Fibroblast of lung (primary cell): ENCODE data around the gene RET. TPM values are rescaled to one million over a fixed set of nuclear protein-coding genes. Genes with fewer than 3 reads are reported as not detected.

ENCODE experiments used
- DNase-seq, 2 donors: peaks; one replicate each; pipeline versions ENCODE4 v3.0.0 to v3.0.0-alpha.2; 2010; ENCODE audit warnings: low read depth in 2 of 2
- H2AFZ ChIP-seq: 2 replicates; pipeline ENCODE4 v1.5.1; 2012; ENCODE audit warnings: low read length, control low read depth, inconsistent platforms
- H3K27ac ChIP-seq: 2 replicates; pipeline ENCODE4 v1.5.1; 2011; ENCODE audit warnings: low read length, control low read depth; ENCODE audit not compliant: insufficient read depth
- H3K27me3 ChIP-seq: 2 replicates; pipeline ENCODE4 v1.5.1; 2011; ENCODE audit warnings: mild to moderate bottlenecking, low read length; ENCODE audit not compliant: control insufficient read depth, insufficient read depth
- H3K36me3 ChIP-seq: 2 replicates; pipeline ENCODE4 v1.5.1; 2011; ENCODE audit warnings: low read length; ENCODE audit not compliant: control insufficient read depth, insufficient read depth
- H3K4me1 ChIP-seq: 2 replicates; pipeline ENCODE4 v1.5.1; 2011; ENCODE audit warnings: low read length; ENCODE audit not compliant: control insufficient read depth, insufficient read depth; ENCODE audit errors: extremely low read depth
- H3K4me2 ChIP-seq: 2 replicates; pipeline ENCODE4 v1.5.1; 2011; ENCODE audit warnings: low read length, control low read depth; ENCODE audit not compliant: insufficient read depth; ENCODE audit errors: extremely low read depth
- H3K4me3 ChIP-seq, 4 experiments: fragments of 200-600 bp in 1 of 4; sonication (generic) in 1 of 4; replicated peaks in 1 of 4; 2 replicates each; pipeline ENCODE4 v1.5.1; 2011 to 2016; ENCODE audit warnings: low read length in 4 of 4, low read depth in 3 of 4, mild to moderate bottlenecking in 3 of 4, control low read depth in 2 of 4, inconsistent platforms in 1 of 4, mixed read lengths in 1 of 4; ENCODE audit not compliant: insufficient read depth in 1 of 4; ENCODE audit errors: control extremely low read depth in 1 of 4
- H3K79me2 ChIP-seq: 2 replicates; pipeline ENCODE4 v1.5.1; 2012; ENCODE audit warnings: mild to moderate bottlenecking, low read length, inconsistent platforms; ENCODE audit not compliant: control insufficient read depth, insufficient read depth
- H3K9ac ChIP-seq: 2 replicates; pipeline ENCODE4 v1.5.1; 2011; ENCODE audit warnings: mild to moderate bottlenecking, low read length, control low read depth; ENCODE audit not compliant: insufficient read depth
- H3K9me3 ChIP-seq: 2 replicates; pipeline ENCODE4 v1.5.1; 2012; ENCODE audit warnings: low read depth, low read length; ENCODE audit not compliant: control insufficient read depth, insufficient read depth
- H4K20me1 ChIP-seq: 2 replicates; pipeline ENCODE4 v1.5.1; 2011; ENCODE audit warnings: low read length; ENCODE audit not compliant: control insufficient read depth, insufficient read depth; ENCODE audit errors: extremely low read depth
- EZH2 ChIP-seq: IDR thresholded peaks from 2 replicates; pipeline ENCODE4 v1.5.1; 2012; ENCODE audit warnings: low read length, control low read depth, mild to moderate bottlenecking; ENCODE audit errors: missing control alignments
- polyA plus RNA-seq, 2 donors: library from polyadenylated mRNA; depleted of rRNA in 1 of 2; stranded (reverse) in 1 of 2; unstranded in 1 of 2; fragments of >200 nt; gene quantifications; 2 replicates each; pipeline ENCODE4 v1.2.1, GENCODE V29; 2011 to 2012; ENCODE audit warnings: missing spikeins in 1 of 2
- total RNA-seq: library from RNA; depleted of rRNA; stranded (reverse); fragments of >200 nt; gene quantifications from 2 replicates; pipeline ENCODE4 v1.2.1, GENCODE V29; 2014
- TF ChIP-seq, protein P1 (sequence below), 2 donors: IDR thresholded peaks in 1 of 2; conservative IDR thresholded peaks in 1 of 2; 1 replicate in 1 of 2; 2 replicates in 1 of 2; pipeline ENCODE4 v1.5.1; 2011 to 2012; ENCODE audit warnings: low read length in 2 of 2, control low read depth in 1 of 2, inconsistent platforms in 1 of 2, low read depth in 1 of 2, mild to moderate bottlenecking in 1 of 2

RET gene
- total and polyA plus RNA-seq, 2 donors (not counting 1 experiment from before 2014, with no cell fraction given), result 0.08 to 0.83 TPM

DNA sequence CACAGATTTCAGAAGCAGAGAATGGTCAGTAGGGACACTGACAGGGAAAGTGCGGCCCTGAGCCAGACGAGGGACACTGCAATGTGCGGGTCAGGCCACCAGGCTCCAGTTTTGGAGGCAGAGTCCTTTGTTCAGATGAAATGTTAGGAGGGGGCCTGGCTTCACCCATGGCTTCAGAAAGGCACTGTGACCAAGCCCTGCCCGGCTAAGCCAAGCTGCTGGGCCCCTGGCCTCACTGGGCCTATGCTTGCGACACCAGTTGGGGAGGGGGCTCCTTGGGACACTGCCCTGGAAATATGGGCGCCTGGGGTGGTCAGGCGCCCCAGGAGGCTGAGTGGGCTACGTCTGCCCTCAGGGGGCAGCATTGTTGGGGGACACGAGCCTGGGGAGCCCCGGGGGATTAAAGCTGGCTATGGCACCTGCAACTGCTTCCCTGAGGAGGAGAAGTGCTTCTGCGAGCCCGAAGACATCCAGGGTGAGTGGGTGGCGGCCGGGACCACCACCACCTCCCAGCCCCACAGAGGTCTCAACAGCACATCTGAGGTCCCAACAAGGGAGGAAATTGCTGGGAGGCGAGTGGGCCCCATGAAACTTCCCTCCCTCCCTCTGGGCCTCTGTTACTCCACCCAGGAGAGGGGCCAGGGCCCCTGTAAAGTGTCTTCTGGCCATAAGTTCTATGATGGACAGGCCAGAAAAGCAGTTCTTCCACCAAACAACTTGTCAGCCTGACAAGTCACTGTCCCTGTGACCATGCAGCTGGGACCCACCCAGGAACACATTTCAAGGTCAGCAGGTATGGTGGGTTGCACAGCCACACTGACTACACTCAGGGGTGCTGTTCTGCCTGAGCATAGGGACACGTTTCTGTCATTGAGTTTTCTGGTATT is 36.6 kb downstream of the RET start:
- Histone ChIP-seq H3K79me2 (no peaks in the 10 kb centered on the region), H3K4me1 (no peaks in the 10 kb centered on the region), H3K27ac (no peak overlapping the region), H3K9me3 (no peaks in the 10 kb centered on the region), H3K4me2 (no peak overlapping the region), H3K9ac (no peak overlapping the region), H2AFZ (no peak overlapping the region), H4K20me1 (no peaks in the 10 kb centered on the region), H3K36me3 (no peaks in the 10 kb centered on the region), H3K4me3 (no peak overlapping the region), H3K27me3 (no peaks in the 10 kb centered on the region)
- DNase-seq, result no peak
- TF ChIP-seq EZH2, result no peak
- TF ChIP-seq, protein P1, sequence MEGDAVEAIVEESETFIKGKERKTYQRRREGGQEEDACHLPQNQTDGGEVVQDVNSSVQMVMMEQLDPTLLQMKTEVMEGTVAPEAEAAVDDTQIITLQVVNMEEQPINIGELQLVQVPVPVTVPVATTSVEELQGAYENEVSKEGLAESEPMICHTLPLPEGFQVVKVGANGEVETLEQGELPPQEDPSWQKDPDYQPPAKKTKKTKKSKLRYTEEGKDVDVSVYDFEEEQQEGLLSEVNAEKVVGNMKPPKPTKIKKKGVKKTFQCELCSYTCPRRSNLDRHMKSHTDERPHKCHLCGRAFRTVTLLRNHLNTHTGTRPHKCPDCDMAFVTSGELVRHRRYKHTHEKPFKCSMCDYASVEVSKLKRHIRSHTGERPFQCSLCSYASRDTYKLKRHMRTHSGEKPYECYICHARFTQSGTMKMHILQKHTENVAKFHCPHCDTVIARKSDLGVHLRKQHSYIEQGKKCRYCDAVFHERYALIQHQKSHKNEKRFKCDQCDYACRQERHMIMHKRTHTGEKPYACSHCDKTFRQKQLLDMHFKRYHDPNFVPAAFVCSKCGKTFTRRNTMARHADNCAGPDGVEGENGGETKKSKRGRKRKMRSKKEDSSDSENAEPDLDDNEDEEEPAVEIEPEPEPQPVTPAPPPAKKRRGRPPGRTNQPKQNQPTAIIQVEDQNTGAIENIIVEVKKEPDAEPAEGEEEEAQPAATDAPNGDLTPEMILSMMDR (conservative IDR thresholded peaks at IDR 0.05 in 1 of 2, IDR thresholded peaks at IDR 0.05 in 1 of 2; ENCODE audit: low read depth in 1 of 2, low read length in 2 of 2), result no peak

DNA sequence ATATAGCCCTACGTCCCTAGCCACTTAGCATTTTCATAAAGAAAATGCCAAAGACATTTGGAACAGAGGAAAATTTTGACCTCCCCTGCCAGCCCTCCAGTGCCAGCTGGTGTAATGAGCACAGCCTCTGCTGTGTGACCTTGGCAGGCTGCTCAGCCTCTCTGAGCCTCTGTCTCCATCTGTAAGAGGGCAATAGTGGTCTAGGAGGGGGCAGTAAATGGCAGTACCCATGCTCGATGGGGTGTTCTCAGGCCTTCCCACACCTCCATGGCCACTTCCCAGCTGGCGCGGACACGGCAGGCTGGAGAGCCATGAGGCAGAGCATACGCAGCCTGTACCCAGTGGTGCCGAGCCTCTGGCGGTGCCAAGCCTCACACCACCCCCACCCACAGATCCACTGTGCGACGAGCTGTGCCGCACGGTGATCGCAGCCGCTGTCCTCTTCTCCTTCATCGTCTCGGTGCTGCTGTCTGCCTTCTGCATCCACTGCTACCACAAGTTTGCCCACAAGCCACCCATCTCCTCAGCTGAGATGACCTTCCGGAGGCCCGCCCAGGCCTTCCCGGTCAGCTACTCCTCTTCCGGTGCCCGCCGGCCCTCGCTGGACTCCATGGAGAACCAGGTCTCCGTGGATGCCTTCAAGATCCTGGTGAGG is 37.3 kb downstream of the RET start:
- Histone ChIP-seq H3K4me1 (no peaks in the 10 kb centered on the region), H3K27me3 (no peaks in the 10 kb centered on the region), H3K79me2 (no peaks in the 10 kb centered on the region), H2AFZ (no peak overlapping the region), H3K9ac (no peak overlapping the region), H3K9me3 (no peaks in the 10 kb centered on the region), H3K27ac (no peak overlapping the region), H4K20me1 (no peaks in the 10 kb centered on the region), H3K4me3 (no peak overlapping the region), H3K4me2 (no peak overlapping the region), H3K36me3 (no peaks in the 10 kb centered on the region)
- no peak for TF ChIP-seq EZH2
- TF ChIP-seq, protein P1 (conservative IDR thresholded peaks at IDR 0.05 in 1 of 2, IDR thresholded peaks at IDR 0.05 in 1 of 2; ENCODE audit: low read depth in 1 of 2, low read length in 2 of 2), result no peak
- DNase-seq, result no peak

DNA sequence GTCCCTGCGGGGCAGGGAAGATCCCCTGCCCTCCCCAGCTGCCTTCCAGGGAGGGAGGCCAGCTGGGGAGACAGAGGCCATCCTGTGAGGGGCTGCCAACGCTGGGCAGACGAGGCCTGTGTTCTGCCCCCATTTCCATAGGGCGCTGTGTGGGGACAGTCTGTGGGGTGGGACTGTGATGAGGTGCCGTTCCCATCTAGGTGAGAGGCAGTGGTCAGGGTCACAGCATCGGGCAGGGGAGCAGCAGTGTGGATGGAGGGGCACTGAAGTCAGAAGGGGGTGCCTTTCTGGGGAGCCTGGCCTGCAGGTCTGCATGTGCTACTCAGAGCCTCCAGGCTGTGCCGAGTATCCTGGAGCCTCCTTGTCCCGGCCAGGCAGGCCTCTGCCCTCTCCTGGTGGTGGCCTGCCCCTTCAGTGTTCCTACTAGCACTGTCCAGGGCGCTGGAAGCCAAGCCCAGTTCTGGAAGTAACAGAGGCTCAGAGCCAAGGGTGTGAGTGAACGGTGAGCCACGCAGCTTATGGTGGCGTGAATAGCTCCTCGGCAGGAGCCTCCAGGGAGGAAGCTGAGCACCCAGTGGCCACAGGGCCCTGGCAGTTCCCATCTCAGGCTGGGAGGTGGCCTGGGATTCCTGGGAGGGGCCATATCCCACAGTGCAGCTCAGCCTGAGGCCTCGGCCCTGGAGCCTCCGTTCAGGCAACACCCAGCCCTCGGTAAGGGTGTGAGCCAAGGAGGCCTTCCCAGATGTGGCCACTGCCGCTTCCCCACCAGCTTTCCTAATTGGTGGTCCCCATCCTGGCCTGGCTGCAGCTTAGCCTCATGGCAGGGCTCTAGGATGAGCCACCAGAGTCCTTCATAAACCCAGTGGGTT is 38.1 kb downstream of the RET start:
- Histone ChIP-seq H3K79me2 (no peaks in the 10 kb centered on the region), H3K4me2 (no peak overlapping the region), H3K4me3 (no peak overlapping the region), H3K9me3 (no peaks in the 10 kb centered on the region), H4K20me1 (no peaks in the 10 kb centered on the region), H3K9ac (no peak overlapping the region), H3K4me1 (no peaks in the 10 kb centered on the region), H2AFZ (no peak overlapping the region), H3K27me3 (no peaks in the 10 kb centered on the region), H3K27ac (no peak overlapping the region), H3K36me3 (no peaks in the 10 kb centered on the region)
- DNase-seq, result no peak
- TF ChIP-seq EZH2, result no peak
- TF ChIP-seq, protein P1 (conservative IDR thresholded peaks at IDR 0.05 in 1 of 2, IDR thresholded peaks at IDR 0.05 in 1 of 2; ENCODE audit: low read depth in 1 of 2, low read length in 2 of 2), result peak in 1 of 2 donors; percentile 4
